Islet of Langerhans (tissue), 1 donor: ENCODE measurements around the gene TPSB2.
"Not testable (repeated sequence)": the region's sequence is repeated elsewhere in the genome, so short reads cannot be mapped to it uniquely, and the experiment has no call there.

Experiments used
- FAIRE-seq: peaks from one replicate; lab custom pipeline; 2011; peaks lifted over from hg19 to GRCh38; lab: Jason Lieb, UNC

The TPSB2 gene

DNA sequence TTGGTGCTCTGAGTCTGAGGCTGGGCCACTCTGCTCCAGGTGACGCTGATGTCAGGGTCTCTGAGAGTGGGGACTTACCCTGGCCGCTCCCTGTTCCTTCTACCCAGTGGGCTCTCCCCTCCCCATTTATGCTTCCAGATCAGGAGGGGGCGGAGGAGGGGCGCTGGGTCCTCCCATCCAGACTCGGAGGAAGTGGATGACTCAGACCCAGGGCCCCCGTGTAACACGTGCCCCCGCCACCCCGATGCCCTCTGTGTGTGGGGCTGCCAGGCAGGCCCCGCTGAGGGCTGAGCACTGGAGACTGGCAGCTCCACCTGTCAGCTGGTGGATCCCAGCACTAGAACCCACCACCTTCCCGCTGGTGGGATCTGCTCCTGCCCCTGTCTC, at the start of gene TPSB2:
TPSB2 (minus strand) TSS at position 101 of the 387 bp plus-strand sequence. CDS start 233 bp downstream, outside the sequence.
- FAIRE-seq = not testable (repeated sequence)

DNA sequence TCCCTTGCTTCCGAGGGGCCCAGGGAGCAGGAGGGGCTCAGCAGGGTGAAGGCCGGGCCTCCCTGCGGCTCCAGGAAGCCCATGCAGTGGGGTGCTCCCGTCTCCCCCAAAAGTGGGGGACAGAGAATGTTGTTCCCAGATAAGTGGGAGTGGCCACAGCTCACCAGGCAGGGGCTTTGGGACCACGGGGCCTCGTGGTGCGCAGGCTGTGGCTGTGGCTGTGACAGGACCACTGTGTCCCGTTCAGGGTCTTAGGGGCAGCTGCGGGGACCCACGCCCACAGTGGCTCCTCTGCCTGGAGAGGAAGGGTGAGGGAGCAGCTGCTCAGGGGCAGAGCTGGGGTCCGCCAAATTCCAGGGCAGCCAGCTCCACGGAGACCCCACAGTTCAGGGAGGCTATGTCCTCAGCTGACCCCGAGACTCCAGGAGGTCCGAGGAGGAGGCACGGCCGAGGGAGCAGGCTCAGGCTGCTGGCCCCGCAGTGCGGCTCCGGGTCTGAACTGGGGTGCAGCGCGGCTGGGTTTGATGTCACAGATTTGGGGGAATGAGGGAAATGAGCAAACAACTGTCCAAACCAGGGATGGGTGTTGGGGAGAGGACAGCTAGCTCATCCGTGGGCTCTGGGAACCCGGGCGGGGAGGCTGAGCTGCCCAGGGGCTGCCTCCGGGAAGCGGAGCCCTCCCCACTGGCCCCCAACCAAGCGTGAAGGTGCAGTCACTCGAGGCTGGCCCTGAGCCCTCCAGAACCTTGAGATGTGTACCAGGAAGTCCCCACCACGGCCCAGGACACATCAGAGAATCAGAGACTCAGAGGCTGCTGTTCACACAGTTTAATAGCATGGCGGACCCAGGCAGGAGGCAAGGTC, 49.3 kb upstream of the TPSB2 start:
- no peak for FAIRE-seq

DNA sequence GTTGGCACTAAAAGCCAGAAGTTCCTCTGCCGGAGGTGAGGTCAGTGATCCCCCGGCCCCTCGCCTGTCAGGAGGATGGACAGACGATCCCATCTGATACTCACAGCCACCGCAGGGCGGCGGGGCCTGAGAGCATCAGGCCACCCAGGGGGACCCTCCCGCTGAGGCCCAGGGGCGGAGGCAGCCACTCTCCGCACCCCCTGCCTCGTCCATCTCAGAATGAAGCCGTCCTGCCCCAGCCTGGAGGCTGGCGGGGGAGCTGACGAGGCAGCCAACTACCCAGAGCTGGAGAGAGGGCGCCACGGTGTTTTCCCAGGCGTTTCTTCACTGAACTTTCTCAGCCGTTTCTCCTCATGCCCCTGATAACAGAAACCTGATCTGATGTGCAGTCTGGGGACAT, 48.5 kb upstream of the TPSB2 start:
- no peak for FAIRE-seq

DNA sequence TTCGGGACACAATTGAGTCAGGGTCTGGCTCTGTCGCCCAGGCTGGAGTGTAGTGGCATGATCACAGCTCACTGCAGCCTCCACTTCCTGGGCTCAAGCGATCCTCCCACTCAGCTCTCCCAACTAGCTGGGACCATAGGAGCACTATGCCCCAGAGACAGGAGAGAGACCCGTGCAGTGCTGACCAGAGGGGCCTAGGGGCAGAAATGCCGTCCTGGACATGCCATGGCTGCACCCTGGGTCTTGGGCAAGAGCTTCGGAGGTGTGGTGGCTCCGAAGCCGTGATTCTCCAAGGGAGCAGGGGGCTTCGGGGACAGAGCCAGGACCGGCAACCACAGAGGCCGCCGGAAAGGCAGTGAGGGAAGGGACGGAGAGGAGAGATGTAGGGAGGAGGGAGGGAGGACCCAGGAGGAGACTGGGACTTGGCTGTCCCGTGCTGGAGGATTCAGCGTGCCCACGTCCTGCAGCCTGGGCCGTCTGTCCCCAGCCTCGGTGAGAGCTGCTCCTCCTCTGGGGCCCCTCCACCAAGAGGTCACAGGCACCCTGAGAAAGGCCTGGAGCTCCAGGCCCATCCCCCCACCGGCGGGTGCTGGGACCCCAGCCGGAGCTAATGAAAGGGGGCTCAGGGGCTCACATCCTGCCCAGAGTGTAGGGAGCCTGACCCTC, 47.8 kb upstream of the TPSB2 start:
- FAIRE-seq = no peak

DNA sequence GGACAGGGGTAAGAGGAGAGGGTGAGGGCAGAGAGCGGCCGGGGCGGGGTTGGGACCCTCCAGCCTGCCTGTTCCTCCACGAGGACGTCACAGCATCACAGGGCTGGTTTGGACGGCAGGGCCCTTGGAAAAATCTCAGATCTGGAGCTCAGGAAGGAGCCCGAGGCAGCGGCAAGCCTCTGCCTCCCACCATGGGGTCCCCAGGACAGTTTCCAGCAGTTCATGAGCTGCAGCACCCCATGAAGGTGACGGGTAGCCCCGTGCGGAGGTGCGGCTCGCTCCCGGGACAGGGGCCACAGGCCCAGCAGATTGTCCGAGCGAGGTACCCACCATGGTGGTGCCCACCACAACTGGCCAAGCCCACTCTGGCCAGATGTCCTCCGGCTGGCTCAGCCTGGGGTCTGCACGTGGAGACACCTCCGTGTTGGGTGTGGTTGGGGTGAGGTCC, 47.2 kb upstream of the TPSB2 start:
- no peak for FAIRE-seq

DNA sequence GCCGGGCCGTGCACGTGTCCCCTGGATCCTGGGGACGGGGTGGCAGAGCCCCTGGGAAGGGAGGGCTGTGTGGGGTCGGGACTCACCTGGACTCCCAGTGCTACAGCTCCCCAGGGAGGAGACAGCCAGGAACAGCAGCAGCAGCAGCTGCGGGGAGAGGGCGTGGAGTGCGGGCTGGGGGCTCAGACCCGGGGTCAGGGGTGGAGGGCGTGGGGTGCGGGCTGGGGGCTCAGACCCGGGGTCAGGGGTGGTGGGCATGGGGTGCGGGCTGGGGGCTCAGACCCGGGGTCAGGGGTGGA, 46.5 kb upstream of the TPSB2 start:
- FAIRE-seq = no peak

DNA sequence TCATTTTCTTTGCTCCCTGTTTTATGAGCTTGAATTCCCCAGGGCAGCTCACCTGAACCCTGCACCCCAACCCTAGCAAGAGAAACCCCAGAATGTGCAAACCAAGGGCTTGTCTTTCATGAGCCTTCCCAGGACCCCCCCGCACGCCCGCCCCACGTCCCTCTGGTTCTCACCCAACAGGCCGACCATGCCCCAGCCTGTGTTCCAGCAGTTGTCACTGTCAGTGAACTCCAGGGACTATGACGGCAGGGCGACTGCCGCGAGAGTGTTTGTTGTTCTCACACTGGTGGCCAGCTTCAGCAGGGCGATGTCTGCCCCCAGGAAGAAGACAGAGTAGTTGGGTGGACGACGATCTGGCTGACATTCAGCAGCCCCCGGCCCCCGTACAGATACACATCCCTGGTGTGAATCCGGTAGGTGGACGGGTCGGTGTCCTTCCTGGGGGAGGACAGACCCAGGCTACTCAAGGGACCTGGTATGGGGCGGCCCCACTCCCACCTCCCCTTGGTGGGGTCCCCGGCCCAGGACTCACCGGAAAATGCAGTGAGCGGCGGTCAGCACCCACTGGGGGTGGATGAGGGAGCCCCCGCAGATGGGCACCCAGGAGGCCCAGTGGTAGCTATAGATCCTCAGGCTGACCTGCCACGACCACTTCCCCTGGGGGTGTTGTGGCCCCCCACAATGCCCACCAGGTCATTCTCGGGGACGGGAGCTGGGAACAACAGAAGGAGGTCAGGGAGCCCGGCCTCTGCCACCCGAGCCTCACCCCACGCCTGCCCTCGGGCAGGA, 46.0 kb upstream of the TPSB2 start:
- no peak for FAIRE-seq

DNA sequence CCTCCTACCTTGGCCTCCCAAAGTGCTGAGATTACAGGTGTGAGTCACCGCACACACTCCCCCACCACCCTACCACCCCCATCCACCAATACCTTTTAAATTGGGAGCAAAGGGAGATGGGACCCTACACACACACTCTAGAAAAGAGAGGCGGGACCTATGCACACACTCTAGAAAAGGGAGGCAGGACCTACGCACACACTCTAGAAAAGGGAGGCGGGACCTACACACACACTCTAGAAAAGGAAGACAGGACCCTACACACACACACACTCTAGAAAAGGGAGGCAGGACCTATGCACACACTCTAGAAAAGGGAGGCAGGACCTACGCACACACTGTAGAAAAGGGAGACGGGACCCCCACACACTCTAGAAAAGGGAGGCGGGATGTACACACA, 44.8 kb upstream of the TPSB2 start:
- no peak for FAIRE-seq

DNA sequence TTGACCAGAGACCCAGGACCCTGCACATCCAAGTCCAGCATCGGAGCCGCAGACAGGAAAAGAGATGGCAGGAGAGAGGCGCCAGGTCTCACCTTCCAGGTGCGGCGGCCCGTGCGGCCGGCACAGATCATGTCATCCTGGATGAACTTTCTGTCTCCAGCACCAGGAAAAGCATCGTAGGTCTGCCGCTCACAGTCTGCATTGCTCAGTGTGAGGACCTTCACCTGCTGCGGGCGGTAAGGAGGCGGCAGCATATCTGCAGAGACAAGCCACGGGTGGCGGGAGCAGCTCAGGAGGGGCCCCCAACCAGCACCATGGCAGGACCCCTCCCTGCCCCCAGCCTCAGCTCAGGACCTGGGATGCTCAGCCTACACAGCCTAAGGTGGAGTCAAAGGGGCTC, 43.8 kb upstream of the TPSB2 start:
- FAIRE-seq = no peak

DNA sequence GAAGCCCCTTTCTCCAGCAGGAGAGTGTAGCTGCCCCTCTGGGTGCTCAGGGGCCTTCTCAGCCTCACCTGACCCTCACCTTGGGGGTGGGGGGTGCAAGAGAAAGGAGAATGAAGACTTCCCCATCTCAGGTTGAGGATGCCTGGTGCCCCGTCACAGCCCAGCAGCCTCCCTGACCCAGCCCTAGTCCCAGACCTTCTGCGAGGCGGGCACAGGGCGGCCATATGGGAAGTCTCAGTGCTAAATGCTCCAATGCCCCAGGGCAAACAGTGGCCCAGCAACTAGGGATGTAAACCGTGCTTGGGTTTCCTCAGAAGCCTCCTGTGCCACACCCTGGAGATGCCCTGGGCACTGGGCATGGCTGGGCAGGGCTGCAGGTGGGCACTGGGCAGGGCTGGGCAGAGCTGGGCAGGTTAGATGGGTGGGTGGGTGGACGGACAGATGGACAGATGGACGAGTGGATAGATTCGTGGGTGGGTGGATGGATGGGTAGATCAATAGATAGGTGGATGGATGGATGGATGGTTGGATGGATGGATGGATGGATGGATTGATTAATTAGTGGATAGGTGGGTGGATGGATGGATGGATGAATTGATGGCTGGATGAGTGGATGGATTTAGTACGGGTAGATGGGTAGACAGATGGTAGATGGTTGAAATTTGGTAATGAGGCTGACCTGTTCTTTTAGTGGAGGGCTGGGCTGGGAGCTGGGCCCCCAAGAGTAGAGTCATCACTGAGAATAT, 42.6 kb upstream of the TPSB2 start:
- no peak for FAIRE-seq

DNA sequence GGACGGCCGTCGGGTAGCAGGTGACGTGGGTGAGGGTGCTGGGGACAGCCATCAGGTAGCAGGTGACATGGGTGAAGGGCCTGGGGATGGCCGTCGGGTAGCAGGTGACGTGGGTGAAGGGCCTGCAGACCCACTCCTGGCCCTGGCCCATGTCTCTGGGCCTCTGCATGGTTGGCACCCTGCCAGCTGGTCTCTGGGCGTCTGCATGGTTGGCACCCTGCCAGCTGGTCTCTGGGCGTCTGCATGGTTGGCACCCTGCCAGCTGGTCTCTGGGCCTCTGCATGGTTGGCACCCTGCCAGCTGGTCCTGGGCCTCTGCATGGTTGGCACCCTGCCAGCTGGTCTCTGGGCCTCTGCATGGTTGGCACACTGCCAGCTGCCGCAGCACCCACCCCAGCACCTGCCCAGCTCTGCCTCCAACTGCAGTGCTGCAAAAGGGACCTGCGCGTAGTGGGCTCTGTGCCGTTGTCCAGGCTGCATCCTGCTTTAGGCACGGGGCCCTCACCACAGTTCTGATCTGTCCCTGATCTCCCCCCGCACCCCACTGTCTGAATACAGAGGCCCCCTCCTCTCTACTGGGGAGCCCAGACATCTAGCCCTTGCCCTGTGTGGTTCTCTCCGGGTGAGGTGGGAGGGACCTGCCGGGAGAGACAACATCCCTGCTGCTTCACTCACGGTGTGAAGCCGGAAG, 41.9 kb upstream of the TPSB2 start:
- FAIRE-seq = not testable (repeated sequence)

DNA sequence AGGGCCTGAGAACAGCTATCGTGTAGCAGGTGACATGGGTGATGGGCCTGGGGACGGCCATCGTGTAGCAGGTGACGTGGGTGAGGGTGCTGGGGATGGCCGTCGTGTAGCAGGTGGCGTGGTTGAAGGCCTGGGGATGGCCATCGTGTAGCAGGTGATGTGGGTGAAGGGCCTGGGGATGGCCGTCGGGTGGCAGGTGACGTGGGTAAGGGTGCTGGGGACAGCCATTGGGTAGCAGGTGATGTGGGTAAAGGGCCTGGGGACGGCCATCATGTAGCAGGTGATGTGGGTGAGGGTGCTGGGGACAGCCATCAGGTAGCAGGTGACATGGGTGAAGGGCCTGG, 41.4 kb upstream of the TPSB2 start:
- FAIRE-seq = no peak

DNA sequence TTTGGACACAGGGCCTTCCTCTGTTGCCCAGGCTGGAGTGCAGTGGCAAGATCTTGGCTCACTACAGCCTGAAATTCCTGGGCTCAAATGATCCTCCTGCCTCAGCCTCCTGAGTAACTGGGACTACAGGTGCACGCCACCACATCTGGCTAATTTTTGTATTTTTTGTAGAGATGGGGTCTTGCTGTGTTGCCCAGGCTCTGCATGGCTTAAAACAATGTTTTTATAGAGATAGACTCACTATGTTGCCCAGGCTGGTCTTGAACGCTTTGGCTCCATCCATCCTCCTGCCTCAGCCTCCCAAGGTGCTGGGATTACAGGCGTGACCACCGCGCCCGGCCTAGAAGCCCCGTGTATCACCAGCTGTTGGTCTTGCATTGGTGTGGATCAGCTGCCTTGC, 39.4 kb upstream of the TPSB2 start:
- FAIRE-seq = not testable (repeated sequence)

DNA sequence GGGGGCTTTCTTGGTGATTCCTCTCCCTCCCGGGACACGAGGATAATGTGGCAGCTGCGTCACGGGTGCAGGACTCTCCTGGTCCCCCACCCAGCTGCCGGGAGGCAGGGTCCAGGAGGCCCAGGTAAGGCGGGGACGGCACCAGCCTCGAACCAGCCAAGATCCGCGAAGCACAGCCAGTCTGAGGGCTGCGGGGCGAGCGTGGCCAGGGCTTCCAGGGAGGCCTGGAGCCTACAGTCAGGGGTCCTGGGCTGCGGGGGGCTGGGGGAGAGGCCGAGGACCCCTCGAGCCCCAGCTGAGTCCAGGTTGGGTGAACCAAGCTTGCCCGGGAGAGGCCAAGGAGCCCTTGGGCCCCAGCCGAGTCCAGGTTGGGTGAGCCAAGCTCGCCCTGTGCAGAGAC, 35.8 kb upstream of the TPSB2 start:
- FAIRE-seq = no peak

DNA sequence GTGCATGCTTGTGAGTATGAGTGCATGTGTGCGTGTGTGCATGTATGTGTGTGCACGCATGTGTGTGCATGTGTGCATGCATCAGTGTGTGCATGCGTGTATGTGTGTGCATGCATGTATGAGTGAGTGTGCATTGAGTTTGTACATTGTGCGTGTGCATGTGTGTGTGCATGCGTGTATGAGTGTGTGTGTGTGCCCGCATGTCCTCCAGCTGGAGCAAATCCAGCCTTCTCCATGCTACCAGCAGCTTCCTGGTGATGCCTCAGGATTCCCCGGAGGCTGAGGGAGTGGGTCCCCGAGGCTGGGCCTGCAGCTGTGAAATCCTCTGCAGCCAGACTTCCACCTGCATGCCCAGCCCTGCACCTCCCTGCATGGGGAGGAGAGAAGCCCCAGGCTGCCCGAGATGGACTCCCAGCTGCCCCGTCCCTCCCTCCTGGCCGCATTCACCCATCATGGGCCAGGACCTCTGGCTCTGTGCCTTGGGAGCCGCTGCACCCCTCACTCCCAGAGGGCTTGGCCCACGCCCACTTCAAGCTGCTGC, 35.2 kb upstream of the TPSB2 start:
- no peak for FAIRE-seq

DNA sequence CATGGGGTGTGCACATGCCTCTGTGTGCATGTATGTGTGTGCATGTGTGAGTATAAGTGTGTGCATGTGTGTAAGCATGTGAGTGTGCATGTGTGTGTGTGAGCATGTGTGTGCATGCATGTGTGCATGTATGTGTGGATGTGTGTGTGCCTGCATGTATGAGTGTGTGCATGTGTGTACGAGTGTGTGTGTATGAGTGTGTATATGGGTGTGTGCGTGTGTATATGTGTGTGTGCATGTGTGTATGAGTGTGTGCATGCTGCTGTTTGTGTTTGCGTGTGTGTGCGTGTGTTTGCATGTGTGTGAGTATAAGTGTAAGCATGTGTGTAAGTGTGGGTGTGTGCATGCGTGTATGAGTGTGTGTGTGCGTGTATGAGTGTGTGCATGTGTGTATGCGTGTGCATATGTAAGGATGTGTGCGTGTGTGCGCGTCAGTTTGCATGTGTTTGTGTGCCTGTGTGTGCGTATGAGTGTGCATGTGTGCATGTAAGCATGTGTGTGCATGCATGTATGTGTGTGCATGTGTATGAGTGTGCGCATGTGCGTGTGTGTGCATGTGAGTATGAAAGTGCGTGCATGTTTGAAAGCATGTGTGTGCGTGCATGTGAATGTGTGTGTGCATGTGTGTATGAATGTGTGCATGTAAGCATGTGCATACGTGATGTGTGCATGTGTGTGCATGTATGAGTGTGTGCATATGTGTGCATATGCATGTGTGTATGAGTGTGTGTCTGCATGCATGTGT, 34.5 kb upstream of the TPSB2 start:
- FAIRE-seq = no peak

DNA sequence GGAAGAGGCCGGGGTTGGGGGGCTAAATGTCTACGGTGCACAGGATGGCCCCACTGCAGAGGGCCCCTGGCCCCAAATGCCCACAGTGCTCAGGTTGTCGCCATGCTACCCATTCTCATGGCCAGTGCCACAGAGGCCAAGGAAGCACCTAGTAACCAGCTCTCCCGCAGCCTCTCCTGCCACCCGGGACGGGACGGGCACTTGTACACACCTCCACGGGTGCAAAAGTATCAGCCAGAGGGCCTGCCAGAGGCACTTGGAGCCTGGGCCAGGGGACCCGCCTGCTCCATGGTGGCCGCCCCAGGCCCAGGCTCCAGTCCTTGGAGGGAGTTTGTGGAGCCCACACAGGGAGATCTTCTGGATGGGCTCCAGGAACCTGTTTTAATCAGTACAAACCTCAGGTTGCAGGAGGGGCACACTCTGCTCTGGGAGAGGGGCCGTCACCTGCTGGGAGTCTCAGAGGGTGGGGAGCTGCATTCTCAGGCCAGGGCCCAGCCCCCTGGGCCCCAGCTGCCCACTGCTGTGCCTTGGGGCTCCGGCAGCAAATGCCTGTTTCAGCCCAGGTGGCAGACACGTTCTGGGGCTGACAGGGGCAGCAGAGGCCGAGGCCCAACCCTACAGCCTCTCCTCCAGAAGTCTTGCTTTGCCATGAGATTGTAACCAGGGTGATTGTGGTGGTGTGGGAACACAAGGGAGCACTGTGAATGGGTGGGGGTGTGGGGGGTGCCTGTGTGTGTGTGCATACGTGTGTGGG, 33.8 kb upstream of the TPSB2 start:
- no peak for FAIRE-seq

DNA sequence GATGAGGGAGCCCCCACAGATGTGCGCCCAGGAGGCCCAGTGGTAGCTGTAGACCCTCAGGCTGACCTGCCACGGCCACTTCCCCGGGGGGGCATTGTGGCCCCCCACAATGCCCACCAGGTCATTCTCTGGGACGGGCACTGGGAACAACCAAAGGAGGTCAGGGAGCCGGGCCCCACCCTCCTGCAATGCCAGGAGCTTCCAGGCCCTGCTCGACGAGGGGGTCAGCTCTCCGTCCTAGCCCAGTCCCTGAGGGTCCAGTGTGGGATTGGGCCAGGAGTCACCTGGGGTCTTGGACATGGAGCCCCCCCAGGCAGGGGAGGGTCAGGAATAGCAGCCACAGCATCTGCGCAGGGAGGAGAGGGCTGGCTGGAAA, 32.9 kb upstream of the TPSB2 start:
- FAIRE-seq = no peak

DNA sequence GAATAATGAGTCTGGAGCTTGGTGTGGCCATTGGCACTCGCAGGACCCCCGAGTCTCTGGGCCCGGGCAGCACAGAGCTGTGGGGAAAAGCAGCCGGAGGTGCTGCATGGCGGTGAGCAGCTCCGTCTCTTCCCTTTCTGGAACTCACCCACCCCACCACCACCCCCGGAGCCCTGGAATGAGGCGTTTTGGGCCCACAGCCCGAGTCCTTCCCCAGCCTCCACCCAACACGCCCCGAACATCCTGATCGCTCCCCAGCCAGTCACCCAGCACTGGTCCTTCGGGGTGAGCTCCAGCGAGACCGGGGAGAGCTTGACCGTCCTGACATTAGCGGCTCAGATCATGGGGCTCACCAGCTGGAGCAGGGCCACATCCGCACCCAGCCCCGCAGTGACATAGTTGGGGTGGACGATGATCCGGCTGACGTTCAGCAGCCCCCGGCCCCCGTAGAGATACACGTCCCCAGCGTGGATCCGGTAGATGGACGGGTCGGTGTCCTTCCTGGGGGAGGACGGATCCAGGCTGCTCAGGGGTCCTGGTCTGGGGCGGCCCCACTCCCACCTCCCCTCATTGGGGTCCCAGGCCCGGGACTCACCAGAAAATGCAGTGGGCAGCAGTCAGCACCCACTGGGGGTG, 32.3 kb upstream of the TPSB2 start:
- no peak for FAIRE-seq
